DMS79 treated with DMSO at 0.1 percent for 48 hours (cell line): ENCODE data around the gene TRIM69.
"Not testable (repeated sequence)": the region's sequence is repeated elsewhere in the genome, so short reads cannot be mapped to it uniquely, and the experiment has no call there.

ENCODE experiments used
- DNase-seq: peaks from one replicate; lab custom pipeline; 2025; lab: John Stamatoyannopoulos, UW

Gene TRIM69

GRCh38 chr15:44736181-44736765, at the start of gene TRIM69:
TRIM69 (plus strand) TSS chr15:44736528; CDS start chr15:44736705, 177 bp downstream.
- no peak for DNase-seq

GRCh38 chr15:44689318-44689717, 47.0 kb upstream of the TRIM69 start:
- not testable (repeated sequence) for DNase-seq

- DNase-seq, result not testable (repeated sequence)
These were observed 46.1 kb upstream of the TRIM69 start for GRCh38 chr15:44690245-44690644.

GRCh38 chr15:44692659-44693058, 43.7 kb upstream of the TRIM69 start:
- no peak for DNase-seq

- DNase-seq, result no peak
These were observed 41.9 kb upstream of the TRIM69 start for GRCh38 chr15:44694416-44694815.

DNA sequence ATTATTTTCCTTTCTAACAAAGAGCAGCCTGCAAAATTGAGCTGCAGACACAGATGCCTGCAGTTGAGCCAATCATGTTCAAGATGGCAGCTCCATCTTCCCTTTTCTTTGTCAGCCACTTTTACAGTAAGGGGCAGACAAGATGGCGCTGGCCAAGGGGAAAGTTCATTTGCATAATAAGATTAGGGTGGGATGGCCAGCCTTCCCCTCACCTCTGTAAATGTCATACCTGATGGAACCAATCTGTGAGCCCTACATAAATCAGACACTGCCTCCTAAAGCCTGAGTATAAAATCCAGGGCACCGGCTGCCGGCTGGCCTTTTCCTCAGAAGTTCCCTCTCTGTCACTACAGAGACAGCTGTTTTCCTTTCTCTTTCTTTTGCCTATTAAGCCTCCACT, 41.0 kb upstream of the TRIM69 start:
- no peak for DNase-seq

- no peak for DNase-seq
These were observed 39.3 kb upstream of the TRIM69 start for GRCh38 chr15:44697014-44697413.

DNA sequence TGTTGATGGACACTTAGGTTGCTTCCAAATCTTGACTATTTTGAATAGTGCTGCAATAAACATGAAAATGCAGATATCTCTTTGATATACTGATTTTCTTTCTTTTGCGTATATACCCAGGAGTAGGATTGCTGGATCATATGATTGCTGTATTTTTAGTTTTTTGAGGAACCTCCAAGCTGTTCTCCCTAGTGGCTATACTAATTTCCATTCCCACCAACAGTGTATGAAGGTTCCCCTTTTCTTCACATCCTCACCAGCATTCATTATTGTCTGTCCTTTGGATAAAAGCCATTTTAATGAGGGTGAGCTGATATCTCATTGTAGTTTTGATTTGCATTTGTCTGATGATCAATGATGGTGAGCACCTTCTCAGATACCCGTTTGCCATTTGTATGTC, 37.7 kb upstream of the TRIM69 start:
- DNase-seq, result no peak

- DNase-seq, result not testable (repeated sequence)
These were observed 35.7 kb upstream of the TRIM69 start for GRCh38 chr15:44700676-44701075.

DNA sequence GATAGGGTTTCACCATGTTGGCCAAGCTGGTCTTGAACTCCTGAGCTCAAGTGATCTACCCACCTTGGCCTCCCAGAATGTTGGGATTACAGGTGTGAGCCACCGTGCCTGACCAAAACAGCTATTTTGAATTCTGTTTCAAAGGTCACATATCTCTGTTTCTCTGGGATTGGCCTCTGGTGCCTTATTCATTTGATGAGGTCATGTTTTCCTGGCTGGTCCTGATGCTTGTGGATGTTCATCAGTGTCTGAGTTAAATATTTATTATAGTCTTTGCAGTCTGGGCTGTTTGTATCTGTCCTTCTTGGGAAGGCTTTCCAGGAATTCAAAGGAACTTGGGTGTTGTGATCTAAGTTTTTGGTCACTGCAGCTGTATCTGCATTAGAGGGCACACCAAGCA, 30.3 kb upstream of the TRIM69 start:
- no peak for DNase-seq

DNA sequence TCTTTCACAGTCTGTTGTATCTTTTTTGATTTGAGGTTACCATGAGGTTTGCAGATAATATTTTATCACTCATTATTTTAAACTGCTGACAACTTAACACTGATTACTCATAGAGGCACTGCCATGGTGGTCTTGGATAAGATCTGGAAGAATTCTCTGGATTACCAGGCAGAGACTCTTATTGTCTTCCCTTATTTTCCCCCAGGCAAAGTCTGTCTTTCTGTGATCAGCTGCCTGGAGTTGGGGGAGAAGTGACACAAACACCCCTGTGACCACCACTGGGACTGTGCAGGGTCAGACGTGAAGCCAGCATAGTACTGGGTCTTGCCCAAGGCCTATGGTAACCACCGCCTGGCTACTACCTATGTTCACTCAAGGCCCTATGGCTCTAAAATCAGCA, 29.9 kb upstream of the TRIM69 start:
- no peak for DNase-seq

DNA sequence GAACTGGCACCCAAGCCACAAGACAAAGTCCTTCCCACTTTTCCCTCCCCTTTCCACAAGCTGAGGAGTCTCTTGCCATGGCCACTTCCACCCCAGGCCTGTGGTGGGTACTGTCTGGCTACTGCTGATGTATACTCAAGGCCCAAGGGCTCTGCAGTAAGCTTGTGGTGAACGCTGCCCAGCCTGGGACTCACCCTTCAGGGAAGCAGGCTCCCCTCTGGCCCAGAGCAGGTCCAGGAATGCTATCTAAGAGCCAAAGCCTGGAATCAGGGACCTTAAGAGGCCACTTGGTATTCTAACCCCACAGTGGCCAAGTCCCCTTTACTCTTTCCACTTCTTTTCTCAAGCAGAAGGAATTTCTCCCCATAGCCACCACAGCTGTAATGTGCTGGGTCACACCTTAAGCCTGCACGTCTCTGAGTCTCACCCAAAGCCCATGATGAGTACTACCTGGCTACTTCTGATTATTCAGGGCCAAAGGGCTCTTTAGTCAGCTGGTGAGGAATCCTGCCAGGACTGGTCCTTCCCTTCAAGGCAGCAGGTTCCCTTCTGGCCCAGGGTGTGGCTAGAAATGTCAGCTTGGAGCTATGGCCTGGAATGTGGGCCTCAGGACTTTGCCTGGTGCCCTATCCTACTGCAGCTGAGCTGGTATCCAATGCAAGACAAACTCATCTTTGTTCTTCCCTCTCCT, 29.2 kb upstream of the TRIM69 start:
- no peak for DNase-seq

- DNase-seq, result peak; percentile 9
These were observed 25.9 kb upstream of the TRIM69 start for GRCh38 chr15:44710236-44711095.

DNA sequence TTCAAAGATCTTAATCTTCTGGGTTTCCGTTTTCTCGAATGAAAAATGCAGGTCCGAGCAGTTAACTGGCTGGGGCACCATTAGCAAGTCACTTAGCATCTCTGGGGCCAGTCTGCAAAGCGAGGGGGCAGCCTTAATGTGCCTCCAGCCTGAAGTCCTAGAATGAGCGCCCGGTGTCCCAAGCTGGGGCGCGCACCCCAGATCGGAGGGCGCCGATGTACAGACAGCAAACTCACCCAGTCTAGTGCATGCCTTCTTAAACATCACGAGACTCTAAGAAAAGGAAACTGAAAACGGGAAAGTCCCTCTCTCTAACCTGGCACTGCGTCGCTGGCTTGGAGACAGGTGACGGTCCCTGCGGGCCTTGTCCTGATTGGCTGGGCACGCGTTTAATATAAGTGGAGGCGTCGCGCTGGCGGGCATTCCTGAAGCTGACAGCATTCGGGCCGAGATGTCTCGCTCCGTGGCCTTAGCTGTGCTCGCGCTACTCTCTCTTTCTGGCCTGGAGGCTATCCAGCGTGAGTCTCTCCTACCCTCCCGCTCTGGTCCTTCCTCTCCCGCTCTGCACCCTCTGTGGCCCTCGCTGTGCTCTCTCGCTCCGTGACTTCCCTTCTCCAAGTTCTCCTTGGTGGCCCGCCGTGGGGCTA, 25.1 kb upstream of the TRIM69 start, which contains the start of the genes B2M and PATL2:
Gene B2M (plus strand): TSS at position 422 of the 647 bp plus-strand sequence. CDS start 30 bp downstream, at position 452.
Gene PATL2 (minus strand): TSS at position 228 of the 647 bp plus-strand sequence. CDS start 34,833 bp downstream, outside the sequence.
- peak; percentile 88 for DNase-seq

- no peak for DNase-seq
These were observed 24.5 kb upstream of the TRIM69 start for GRCh38 chr15:44711743-44712345.

DNA sequence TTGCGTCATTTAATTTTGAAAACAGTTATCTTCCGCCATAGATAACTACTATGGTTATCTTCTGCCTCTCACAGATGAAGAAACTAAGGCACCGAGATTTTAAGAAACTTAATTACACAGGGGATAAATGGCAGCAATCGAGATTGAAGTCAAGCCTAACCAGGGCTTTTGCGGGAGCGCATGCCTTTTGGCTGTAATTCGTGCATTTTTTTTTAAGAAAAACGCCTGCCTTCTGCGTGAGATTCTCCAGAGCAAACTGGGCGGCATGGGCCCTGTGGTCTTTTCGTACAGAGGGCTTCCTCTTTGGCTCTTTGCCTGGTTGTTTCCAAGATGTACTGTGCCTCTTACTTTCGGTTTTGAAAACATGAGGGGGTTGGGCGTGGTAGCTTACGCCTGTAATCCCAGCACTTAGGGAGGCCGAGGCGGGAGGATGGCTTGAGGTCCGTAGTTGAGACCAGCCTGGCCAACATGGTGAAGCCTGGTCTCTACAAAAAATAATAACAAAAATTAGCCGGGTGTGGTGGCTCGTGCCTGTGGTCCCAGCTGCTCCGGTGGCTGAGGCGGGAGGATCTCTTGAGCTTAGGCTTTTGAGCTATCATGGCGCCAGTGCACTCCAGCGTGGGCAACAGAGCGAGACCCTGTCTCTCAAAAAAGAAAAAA, 23.9 kb upstream of the TRIM69 start:
- peak; percentile 66 for DNase-seq

DNA sequence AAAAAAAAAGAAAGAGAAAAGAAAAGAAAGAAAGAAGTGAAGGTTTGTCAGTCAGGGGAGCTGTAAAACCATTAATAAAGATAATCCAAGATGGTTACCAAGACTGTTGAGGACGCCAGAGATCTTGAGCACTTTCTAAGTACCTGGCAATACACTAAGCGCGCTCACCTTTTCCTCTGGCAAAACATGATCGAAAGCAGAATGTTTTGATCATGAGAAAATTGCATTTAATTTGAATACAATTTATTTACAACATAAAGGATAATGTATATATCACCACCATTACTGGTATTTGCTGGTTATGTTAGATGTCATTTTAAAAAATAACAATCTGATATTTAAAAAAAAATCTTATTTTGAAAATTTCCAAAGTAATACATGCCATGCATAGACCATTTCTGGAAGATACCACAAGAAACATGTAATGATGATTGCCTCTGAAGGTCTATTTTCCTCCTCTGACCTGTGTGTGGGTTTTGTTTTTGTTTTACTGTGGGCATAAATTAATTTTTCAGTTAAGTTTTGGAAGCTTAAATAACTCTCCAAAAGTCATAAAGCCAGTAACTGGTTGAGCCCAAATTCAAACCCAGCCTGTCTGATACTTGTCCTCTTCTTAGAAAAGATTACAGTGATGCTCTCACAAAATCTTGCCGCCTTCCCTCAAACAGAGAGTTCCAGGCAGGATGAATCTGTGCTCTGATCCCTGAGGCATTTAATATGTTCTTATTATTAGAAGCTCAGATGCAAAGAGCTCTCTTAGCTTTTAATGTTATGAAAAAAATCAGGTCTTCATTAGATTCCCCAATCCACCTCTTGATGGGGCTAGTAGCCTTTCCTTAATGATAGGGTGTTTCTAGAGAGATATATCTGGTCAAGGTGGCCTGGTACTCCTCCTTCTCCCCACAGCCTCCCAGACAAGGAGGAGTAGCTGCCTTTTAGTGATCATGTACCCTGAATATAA, 23.0 kb upstream of the TRIM69 start:
- peak; percentile 39 for DNase-seq

GRCh38 chr15:44715142-44715796, 21.1 kb upstream of the TRIM69 start:
- DNase-seq, result no peak

GRCh38 chr15:44715797-44716334, 20.5 kb upstream of the TRIM69 start:
- no peak for DNase-seq
